ENCODE measurements around the gene UTS2B. TPM values are rescaled to one million over a fixed set of nuclear protein-coding genes. Genes with fewer than 3 reads are reported as not detected.

The UTS2B gene
- total RNA-seq, 1 experiment from 2014 or later, result 0.52 TPM

DNA sequence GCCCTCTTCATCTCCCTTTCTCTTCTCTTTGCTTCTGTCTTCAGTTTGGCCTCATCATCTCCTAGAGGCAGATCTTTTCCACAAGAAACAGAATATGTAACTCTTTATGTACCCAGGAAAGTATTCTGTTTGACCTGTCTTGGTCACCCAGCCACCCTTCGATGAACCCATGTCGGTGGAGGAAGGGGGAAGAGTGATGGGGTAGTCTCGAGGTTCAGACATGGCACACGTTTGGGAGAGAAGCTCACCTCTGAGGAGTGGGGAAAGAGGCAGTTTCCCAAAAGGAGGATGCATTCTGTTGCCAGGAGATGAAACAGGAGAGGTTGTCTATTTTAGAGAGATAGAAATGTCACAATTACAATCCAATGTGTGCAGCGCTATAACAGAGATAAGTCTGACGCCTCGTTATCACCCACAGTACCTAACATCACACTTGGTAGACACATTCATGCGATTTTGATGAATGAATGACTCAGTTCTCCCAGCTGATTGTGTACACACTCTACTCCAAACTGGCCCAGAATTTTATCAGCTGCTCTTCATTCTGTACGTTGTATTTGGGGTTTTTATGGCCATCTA lies 1.9 kb downstream of the UTS2B start:
- DNase-seq, result no peak
- no peaks in the 10 kb centered on the region for H3K27me3 ChIP-seq (replicated peaks; ENCODE audit: control insufficient read depth, insufficient read depth, low read length)
- Mint-ChIP-seq H3K4me3 (ENCODE audit: unreplicated experiment) (peak overlapping the region; percentile 73), H3K27ac (ENCODE audit: unreplicated experiment) (peak overlapping the region; percentile 69), H3K27me3 (ENCODE audit: insufficient read depth, unreplicated experiment) (no peaks in the 10 kb centered on the region), H3K4me1 (ENCODE audit: low read depth, unreplicated experiment) (peaks cover 31% of the 10 kb centered on the region), H3K36me3 (ENCODE audit: insufficient read depth, unreplicated experiment) (peaks cover 20% of the 10 kb centered on the region), H3K9me3 (ENCODE audit: unreplicated experiment) (no peaks in the 10 kb centered on the region)
- intact Hi-C loops (cut with micrococcal nuclease; ENCODE audit: unreplicated experiment), result no loop called here
- no peaks in the 10 kb centered on the region for H3K36me3 ChIP-seq (ENCODE audit: control insufficient read depth, insufficient read depth, low read length)
- H3K4me3 ChIP-seq (ENCODE audit: low read depth, low read length), result peak overlapping the region; percentile 50
- TF ChIP-seq, protein P1, sequence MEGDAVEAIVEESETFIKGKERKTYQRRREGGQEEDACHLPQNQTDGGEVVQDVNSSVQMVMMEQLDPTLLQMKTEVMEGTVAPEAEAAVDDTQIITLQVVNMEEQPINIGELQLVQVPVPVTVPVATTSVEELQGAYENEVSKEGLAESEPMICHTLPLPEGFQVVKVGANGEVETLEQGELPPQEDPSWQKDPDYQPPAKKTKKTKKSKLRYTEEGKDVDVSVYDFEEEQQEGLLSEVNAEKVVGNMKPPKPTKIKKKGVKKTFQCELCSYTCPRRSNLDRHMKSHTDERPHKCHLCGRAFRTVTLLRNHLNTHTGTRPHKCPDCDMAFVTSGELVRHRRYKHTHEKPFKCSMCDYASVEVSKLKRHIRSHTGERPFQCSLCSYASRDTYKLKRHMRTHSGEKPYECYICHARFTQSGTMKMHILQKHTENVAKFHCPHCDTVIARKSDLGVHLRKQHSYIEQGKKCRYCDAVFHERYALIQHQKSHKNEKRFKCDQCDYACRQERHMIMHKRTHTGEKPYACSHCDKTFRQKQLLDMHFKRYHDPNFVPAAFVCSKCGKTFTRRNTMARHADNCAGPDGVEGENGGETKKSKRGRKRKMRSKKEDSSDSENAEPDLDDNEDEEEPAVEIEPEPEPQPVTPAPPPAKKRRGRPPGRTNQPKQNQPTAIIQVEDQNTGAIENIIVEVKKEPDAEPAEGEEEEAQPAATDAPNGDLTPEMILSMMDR (IDR thresholded peaks at IDR 0.05; ENCODE audit: insufficient read depth in 1 of 2, low read depth in 1 of 2, low read length in 1 of 2, severe bottlenecking in 1 of 2, unreplicated experiment in 1 of 2), result no peak
- peaks cover 26% of the 10 kb centered on the region for H3K4me1 ChIP-seq
- TSS peak; percentile 46 for BruUV-seq (replicated peaks)
- CTCF ChIA-PET, result interaction anchor here (0.7 kb wide), 1 partner anchor 12 kb away, joined by 3 read pairs; no protein-coding TSS in a partner anchor
- no peaks in the 10 kb centered on the region for H3K9me3 ChIP-seq
- POLR2A ChIA-PET, result interaction anchor here (1.7 kb wide), 1 partner anchor 15 kb away, joined by 9 read pairs; no protein-coding TSS in a partner anchor

DNA sequence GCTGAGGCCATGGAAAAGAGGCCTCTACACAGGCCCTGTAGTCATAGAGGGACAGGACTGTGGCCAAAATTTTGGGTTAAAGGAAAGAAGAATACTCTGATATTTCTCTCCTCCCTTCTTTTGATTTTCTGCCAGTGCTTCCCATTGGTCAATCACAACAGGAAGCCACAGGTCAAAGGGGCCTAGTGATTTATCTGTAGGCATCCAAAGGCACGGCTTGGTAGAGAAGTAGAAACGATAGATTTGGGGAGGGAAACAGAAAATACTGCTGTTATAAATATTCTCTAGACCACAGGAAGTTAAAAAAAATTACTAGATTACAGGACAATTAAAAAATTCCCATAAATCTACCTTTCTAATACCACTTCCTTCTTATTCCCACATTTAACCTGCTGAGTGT lies 2.8 kb downstream of the UTS2B start:
- CTCF ChIA-PET, result no interaction called here
- Mint-ChIP-seq H3K4me1 (ENCODE audit: low read depth, unreplicated experiment) (peaks cover 24% of the 10 kb centered on the region), H3K9me3 (ENCODE audit: unreplicated experiment) (no peaks in the 10 kb centered on the region), H3K36me3 (ENCODE audit: insufficient read depth, unreplicated experiment) (peaks cover 15% of the 10 kb centered on the region), H3K27ac (ENCODE audit: unreplicated experiment) (no peak overlapping the region), H3K4me3 (ENCODE audit: unreplicated experiment) (no peak overlapping the region), H3K27me3 (ENCODE audit: insufficient read depth, unreplicated experiment) (no peaks in the 10 kb centered on the region)
- POLR2A ChIA-PET, result interaction anchor here (1.7 kb wide), 1 partner anchor 14 kb away, joined by 9 read pairs; no protein-coding TSS in a partner anchor
- TF ChIP-seq, protein P1 (IDR thresholded peaks at IDR 0.05; ENCODE audit: insufficient read depth in 1 of 2, low read depth in 1 of 2, low read length in 1 of 2, severe bottlenecking in 1 of 2, unreplicated experiment in 1 of 2), result no peak
- Histone ChIP-seq H3K9me3 (no peaks in the 10 kb centered on the region), H3K27me3 (replicated peaks; ENCODE audit: control insufficient read depth, insufficient read depth, low read length) (no peaks in the 10 kb centered on the region), H3K4me3 (ENCODE audit: low read depth, low read length) (no peak overlapping the region), H3K36me3 (ENCODE audit: control insufficient read depth, insufficient read depth, low read length) (no peaks in the 10 kb centered on the region), H3K4me1 (peaks cover 21% of the 10 kb centered on the region)
- intact Hi-C loops (cut with micrococcal nuclease; ENCODE audit: unreplicated experiment), result no loop called here
- DNase-seq, result no peak
- no TSS peak for BruUV-seq (replicated peaks)

DNA sequence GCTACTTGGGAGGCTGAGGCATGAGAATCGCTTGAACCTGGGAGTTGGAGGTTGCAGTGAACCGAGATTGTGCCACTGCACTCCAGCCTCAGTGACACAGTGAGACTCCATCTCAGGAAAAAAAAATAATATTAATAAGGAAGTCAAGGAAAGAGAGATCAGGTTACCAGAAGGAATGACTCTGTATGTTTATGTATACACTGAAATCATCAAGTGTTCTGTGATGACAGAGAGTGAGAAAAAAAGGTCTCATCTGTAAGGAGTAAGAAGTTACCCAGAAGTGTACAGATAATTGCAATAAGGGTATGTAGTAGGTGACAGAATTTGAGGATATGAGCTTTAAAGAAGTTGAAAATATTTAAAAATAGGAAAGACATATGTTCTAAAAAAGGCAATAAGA lies 5.4 kb downstream of the UTS2B start:
- H3K4me1 Mint-ChIP-seq (ENCODE audit: low read depth, unreplicated experiment), result peaks cover 21% of the 10 kb centered on the region
- TF ChIP-seq, protein P1 (IDR thresholded peaks at IDR 0.05; ENCODE audit: insufficient read depth in 1 of 2, low read depth in 1 of 2, low read length in 1 of 2, severe bottlenecking in 1 of 2, unreplicated experiment in 1 of 2), result no peak
- H3K27ac Mint-ChIP-seq (ENCODE audit: unreplicated experiment), result no peak overlapping the region
- peaks cover 2% of the 10 kb centered on the region for H3K36me3 Mint-ChIP-seq (ENCODE audit: insufficient read depth, unreplicated experiment)
- BruUV-seq (replicated peaks), result no TSS peak
- no peak overlapping the region for H3K4me3 Mint-ChIP-seq (ENCODE audit: unreplicated experiment)
- H3K9me3 ChIP-seq, result no peaks in the 10 kb centered on the region
- H3K9me3 Mint-ChIP-seq (ENCODE audit: unreplicated experiment), result no peaks in the 10 kb centered on the region
- no peaks in the 10 kb centered on the region for H3K27me3 ChIP-seq (replicated peaks; ENCODE audit: control insufficient read depth, insufficient read depth, low read length)
- no peaks in the 10 kb centered on the region for H3K27me3 Mint-ChIP-seq (ENCODE audit: insufficient read depth, unreplicated experiment)
- no peak overlapping the region for H3K4me3 ChIP-seq (ENCODE audit: low read depth, low read length)
- CTCF ChIA-PET, result no interaction called here
- no peaks in the 10 kb centered on the region for H3K36me3 ChIP-seq (ENCODE audit: control insufficient read depth, insufficient read depth, low read length)
- POLR2A ChIA-PET, result no interaction called here
- peaks cover 17% of the 10 kb centered on the region for H3K4me1 ChIP-seq
- intact Hi-C loops (cut with micrococcal nuclease; ENCODE audit: unreplicated experiment), result no loop called here
- no peak for DNase-seq

All from Caco-2 (cell line).